Embryonic facial prominence (tissue), 1 donor: ENCODE data around the gene MCUB.
"Not testable (repeated sequence)": the region's sequence is repeated elsewhere in the genome, so short reads cannot be mapped to it uniquely, and the experiment has no call there.

Source experiments
- DNase-seq: peaks from one replicate; pipeline ENCODE4 v3.0.0-alpha.2; 2016; ENCODE audit errors: extremely low spot score

Gene MCUB

GRCh38 chr4:109559983-109560686, at the start of gene MCUB:
TSS of gene MCUB (plus strand) at chr4:109560246. CDS start at chr4:109560338, 92 bp downstream.
- DNase-seq: peak; percentile 72

GRCh38 chr4:109510687-109511086, 49.4 kb upstream of the MCUB start:
- no peak for DNase-seq

GRCh38 chr4:109511414-109511813, 48.6 kb upstream of the MCUB start:
- DNase-seq: no peak

- not testable (repeated sequence) for DNase-seq
Measured at GRCh38 chr4:109513368-109513767, 46.7 kb upstream of the MCUB start.

GRCh38 chr4:109532182-109532581, 27.9 kb upstream of the MCUB start:
- DNase-seq: no peak

GRCh38 chr4:109545401-109545800, 14.6 kb upstream of the MCUB start:
- no peak for DNase-seq

GRCh38 chr4:109547394-109547793, 12.7 kb upstream of the MCUB start:
- no peak for DNase-seq

GRCh38 chr4:109548655-109549054, 11.4 kb upstream of the MCUB start:
- no peak for DNase-seq

GRCh38 chr4:109552237-109552636, 7.8 kb upstream of the MCUB start:
- no peak for DNase-seq

GRCh38 chr4:109553130-109553529, 6.9 kb upstream of the MCUB start:
- no peak for DNase-seq

GRCh38 chr4:109554971-109555370, 5.1 kb upstream of the MCUB start:
- DNase-seq: no peak

GRCh38 chr4:109557433-109557832, 2.6 kb upstream of the MCUB start:
- DNase-seq: no peak

- not testable (repeated sequence) for DNase-seq
Measured at GRCh38 chr4:109558095-109558494, 2.0 kb upstream of the MCUB start.

- no peak for DNase-seq
Measured at GRCh38 chr4:109559625-109559982, 442 bp upstream of the MCUB start.

- DNase-seq: peak; percentile 13
Measured at GRCh38 chr4:109560687-109561461, 828 bp downstream of the MCUB start.

- no peak for DNase-seq
Measured at GRCh38 chr4:109562457-109563239, 2.6 kb downstream of the MCUB start.

- DNase-seq: no peak
Measured at GRCh38 chr4:109571494-109571893, 11.4 kb downstream of the MCUB start.

- no peak for DNase-seq
Measured at GRCh38 chr4:109572154-109572553, 12.1 kb downstream of the MCUB start.

- no peak for DNase-seq
Measured at GRCh38 chr4:109574443-109574850, 14.4 kb downstream of the MCUB start.

- no peak for DNase-seq
Measured at GRCh38 chr4:109574931-109575804, 15.1 kb downstream of the MCUB start.

GRCh38 chr4:109576462-109576861, 16.4 kb downstream of the MCUB start:
- no peak for DNase-seq
